Endometrium (tissue), 2 donors: ENCODE results near the gene SCGB3A2.
A peak's percentile ranks its signal among the peaks of the same experiment; 100 is the strongest.

Experiments
- FAIRE-seq: peaks from 2 replicates; lab custom pipeline; 2012; peaks lifted over from hg19 to GRCh38; lab: Jason Lieb, UNC
- donor health status: control.
- donor health status: control.

The SCGB3A2 gene

DNA sequence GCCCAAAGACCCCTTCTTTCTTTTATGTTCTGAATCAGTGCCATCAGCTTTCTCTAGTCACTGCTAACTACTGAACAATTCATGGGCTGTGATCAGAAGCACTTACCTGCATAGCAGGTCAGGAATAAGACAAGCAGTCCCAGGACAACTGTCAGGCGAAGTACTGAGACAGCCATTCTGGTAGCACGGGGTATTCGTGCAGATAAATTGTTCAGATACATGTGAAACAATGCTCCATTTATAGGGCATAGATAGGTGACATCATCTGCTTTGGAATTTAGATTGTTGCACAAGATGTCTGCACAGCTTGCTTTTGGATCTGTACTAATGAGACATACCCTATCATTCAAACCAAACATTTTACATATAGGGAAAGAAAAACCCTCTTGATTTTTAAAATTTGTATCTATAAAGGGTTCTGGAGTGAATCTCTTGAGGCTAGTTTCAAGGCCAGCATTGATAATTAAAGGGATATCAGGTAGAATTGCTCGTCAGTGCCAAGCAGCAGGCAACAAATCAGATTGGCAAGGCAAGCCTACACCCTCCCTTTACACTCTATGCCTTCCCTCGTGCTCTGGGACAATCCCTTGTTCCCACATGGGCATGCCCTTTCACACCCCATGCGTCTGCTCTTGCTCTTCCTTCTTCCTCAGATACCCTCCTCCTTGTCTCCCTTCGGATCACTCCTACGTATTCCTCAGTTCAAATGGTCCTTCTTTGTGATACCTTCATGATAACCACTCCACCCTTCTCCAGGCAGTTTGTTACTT, 28.0 kb downstream of the SCGB3A2 start, which contains the start of gene C5orf46:
TSS of gene C5orf46 (minus strand) at position 213 of the 770 bp plus-strand sequence. CDS start at position 176, 37 bp downstream.
- FAIRE-seq = no peak

DNA sequence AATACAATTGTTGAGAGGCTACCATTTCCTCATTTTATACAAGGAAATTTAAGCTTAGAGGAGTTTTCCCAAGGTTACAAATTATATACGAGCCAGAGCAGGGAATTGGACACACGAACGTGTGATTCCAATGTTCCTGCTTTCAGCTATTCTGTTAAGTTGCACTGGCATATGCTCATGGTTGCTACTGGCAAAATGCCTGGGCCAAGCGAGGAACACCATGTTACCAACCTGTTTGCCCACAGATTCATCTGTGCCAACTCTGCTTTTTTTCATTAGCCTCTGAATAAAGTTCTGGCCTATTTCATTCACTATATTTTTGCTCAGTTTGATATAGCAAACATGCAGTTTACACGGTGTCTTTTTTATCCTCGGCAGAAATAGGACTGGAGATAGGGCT, 32.9 kb downstream of the SCGB3A2 start:
- no peak for FAIRE-seq

- no peak for FAIRE-seq
Measured at GRCh38 chr5:147912011-147912410, 33.5 kb downstream of the SCGB3A2 start.

- no peak for FAIRE-seq
Measured at GRCh38 chr5:147913786-147914185, 35.3 kb downstream of the SCGB3A2 start.

- no peak for FAIRE-seq
Measured at GRCh38 chr5:147918101-147918685, 39.7 kb downstream of the SCGB3A2 start.

DNA sequence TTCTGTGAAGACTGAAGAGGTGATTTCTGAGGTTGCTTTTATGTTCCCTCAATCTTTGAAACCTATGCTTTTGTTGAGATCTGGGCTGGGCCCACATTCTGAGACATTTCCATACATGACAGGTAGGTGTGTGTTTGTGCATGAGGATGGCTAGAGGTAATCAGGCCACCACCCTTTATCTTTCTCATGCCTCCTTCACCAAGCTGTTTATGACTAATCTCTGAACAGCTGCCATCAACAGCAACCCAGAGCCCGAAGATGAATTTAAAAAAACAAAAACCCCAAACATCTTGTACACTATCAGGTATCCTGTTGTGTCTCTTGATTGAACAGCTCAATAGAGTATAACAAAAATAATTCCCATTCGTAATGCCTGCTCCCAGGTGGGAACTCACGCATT, 40.4 kb downstream of the SCGB3A2 start:
- no peak for FAIRE-seq

GRCh38 chr5:147920420-147921030, 42.0 kb downstream of the SCGB3A2 start:
- peak; percentile 96 for FAIRE-seq

GRCh38 chr5:147921136-147921535, 42.6 kb downstream of the SCGB3A2 start:
- FAIRE-seq = no peak

- no peak for FAIRE-seq
Measured at GRCh38 chr5:147925020-147925419, 46.5 kb downstream of the SCGB3A2 start.

- FAIRE-seq = peak; percentile 23
Measured at GRCh38 chr5:147927901-147928300, 49.4 kb downstream of the SCGB3A2 start.

DNA sequence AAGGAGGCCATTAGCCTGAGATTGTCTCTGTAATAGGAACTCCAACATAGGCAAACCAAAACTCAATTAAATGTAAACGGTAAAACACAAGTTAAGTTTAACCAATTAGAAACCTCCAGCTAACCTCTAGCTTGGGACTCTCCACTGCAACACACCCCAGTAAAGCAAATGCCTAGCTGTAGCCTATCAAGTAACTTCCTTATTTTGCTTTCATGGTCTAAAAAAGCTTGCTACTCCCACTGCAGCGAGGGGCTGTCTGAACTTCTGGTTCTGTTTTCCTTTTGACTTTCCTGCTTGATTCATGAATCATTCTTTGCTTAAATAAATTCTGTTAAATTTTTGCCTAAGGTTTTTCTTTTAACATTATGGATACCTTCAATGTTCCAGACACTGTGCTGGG, 52.3 kb downstream of the SCGB3A2 start:
- no peak for FAIRE-seq
